HepG2 (cell line): ENCODE results near the gene GJA8. TPM values are rescaled to one million over a fixed set of nuclear protein-coding genes. Genes with fewer than 3 reads are reported as not detected.

Experiments used
- ATAC-seq: fragments of 200-7000 bp; cut with Tn5 transposase; 3 replicates; pipeline ENCODE4 v1.9.1; 2020; ENCODE audit warnings: mild to moderate bottlenecking, moderate library complexity
- BruUV-seq: library from RNA; stranded (reverse); fragments of 400-500 nt; replicated peaks from 2 replicates; lab custom pipeline; 2021; lab: Mats Ljungman, UMichigan
- CTCF ChIA-PET: fragments of 300-600 bp; formaldehyde crosslinking; extraction: SDS; loops from one replicate; lab custom pipeline; 2021; ENCODE audit warnings: low total read pairs, inconsistent platforms, low intra/inter-chr PET ratio; lab: Yijun Ruan, JAX
- POLR2A ChIA-PET: fragments of 350-600 bp; sonication (Branson Sonifier 250); formaldehyde crosslinking; loops from one replicate; lab custom pipeline; 2020; ENCODE audit warnings: antibody characterized with exemption, inconsistent platforms; lab: Yijun Ruan, JAX
- DNase-seq: peaks from one replicate; pipeline ENCODE4 v3.0.0-alpha.2; 2015; ENCODE audit warnings: low spot score
- FAIRE-seq: peaks from 3 replicates; lab custom pipeline; 2011; peaks lifted over from hg19 to GRCh38; lab: Jason Lieb, UNC
- H2AFZ ChIP-seq: one replicate; pipeline ENCODE4 v1.6.1; 2011; ENCODE audit warnings: low read length, inconsistent platforms
- H3K27ac ChIP-seq: fragments of 300-600 bp; 3 replicates; pipeline ENCODE4 v1.8.0; 2011; ENCODE audit warnings: mixed run types, mild to moderate bottlenecking, mixed read lengths, low read length, inconsistent platforms; ENCODE audit not compliant: insufficient read depth; ENCODE audit errors: extremely low read length
- H3K27me3 ChIP-seq, 2 experiments: fragments of 200-600 bp in 1 of 2; 2 replicates in 1 of 2; 3 replicates in 1 of 2; pipeline versions ENCODE4 v1.6.0 to v1.8.0; 2011; ENCODE audit warnings: low read length in 2 of 2, mild to moderate bottlenecking in 2 of 2, moderate library complexity in 2 of 2, inconsistent platforms in 1 of 2; ENCODE audit not compliant: insufficient read depth in 2 of 2, control insufficient read depth in 1 of 2
- H3K36me3 ChIP-seq, 2 experiments: fragments of 200-600 bp in 1 of 2; replicated peaks in 1 of 2; 2 replicates in 1 of 2; 3 replicates in 1 of 2; pipeline versions ENCODE4 v1.5.1 to v1.8.0; 2011; ENCODE audit warnings: low read length in 2 of 2, inconsistent platforms in 1 of 2; ENCODE audit not compliant: insufficient read depth in 2 of 2, control insufficient read depth in 1 of 2
- H3K4me1 ChIP-seq: 2 replicates; pipeline ENCODE4 v1.5.1; 2012; ENCODE audit warnings: low read length, inconsistent platforms; ENCODE audit not compliant: insufficient read depth
- H3K4me2 ChIP-seq: 2 replicates; pipeline ENCODE4 v1.6.0; 2011; ENCODE audit warnings: low read depth, low read length, inconsistent platforms
- H3K4me3 ChIP-seq, 3 experiments: fragments of 200-600 bp in 1 of 3; sonication (generic), shearing (Covaris generic) in 1 of 3; replicated peaks in 1 of 3; 2 replicates each; pipeline ENCODE4 v1.5.1; 2011 to 2016; ENCODE audit warnings: low read length in 3 of 3, inconsistent platforms in 2 of 3, low read depth in 2 of 3, mild to moderate bottlenecking in 2 of 3, control low read depth in 1 of 3, mixed read lengths in 1 of 3; ENCODE audit not compliant: insufficient read depth in 1 of 3
- H3K79me2 ChIP-seq: one replicate; pipeline ENCODE4 v1.6.1; 2011; ENCODE audit warnings: low read length, inconsistent platforms; ENCODE audit not compliant: insufficient read depth
- H3K9ac ChIP-seq: 2 replicates; pipeline ENCODE4 v1.6.0; 2011; ENCODE audit warnings: mild to moderate bottlenecking, low read depth, low read length, inconsistent platforms; ENCODE audit not compliant: insufficient read depth
- H3K9me3 ChIP-seq: 2 replicates; pipeline ENCODE4 v1.5.1; 2012; ENCODE audit warnings: mild to moderate bottlenecking, low read length
- H4K20me1 ChIP-seq: 2 replicates; pipeline ENCODE4 v1.6.0; 2011; ENCODE audit warnings: inconsistent platforms, mild to moderate bottlenecking, low read length, moderate library complexity; ENCODE audit not compliant: insufficient read depth
- ATF3 ChIP-seq: sonication (generic); formaldehyde crosslinking; IDR thresholded peaks from 2 replicates; pipeline ENCODE4 v1.4.0; 2020; ENCODE audit warnings: missing genetic modification reagents
- HOXA5 ChIP-seq: sonication (generic); formaldehyde crosslinking; IDR thresholded peaks from 2 replicates; pipeline ENCODE4 v1.4.0; 2020; ENCODE audit warnings: missing genetic modification reagents
- MTA3 ChIP-seq: sonication (generic); formaldehyde crosslinking; IDR thresholded peaks from 2 replicates; pipeline ENCODE4 v1.4.0; 2020; ENCODE audit warnings: missing genetic modification reagents
- NFYC ChIP-seq: IDR thresholded peaks from 2 replicates; pipeline ENCODE4 v1.6.1; 2016; ENCODE audit warnings: missing genetic modification reagents, missing compliant biosample characterization
- RERE ChIP-seq: IDR thresholded peaks from 2 replicates; pipeline ENCODE4 v1.6.1; 2016; ENCODE audit warnings: low read depth, missing genetic modification reagents, missing compliant biosample characterization
- SCMH1 ChIP-seq: sonication (generic); formaldehyde crosslinking; IDR thresholded peaks from 2 replicates; pipeline ENCODE4 v1.9.0; 2021; ENCODE audit warnings: missing genetic modification reagents, mild to moderate bottlenecking, borderline replicate concordance
- TRIM24 ChIP-seq: sonication (generic); formaldehyde crosslinking; IDR thresholded peaks from 2 replicates; pipeline ENCODE4 v1.8.0; 2022; ENCODE audit warnings: mild to moderate bottlenecking, missing genetic modification reagents
- ZNF784 ChIP-seq: sonication (generic); formaldehyde crosslinking; IDR thresholded peaks from 2 replicates; pipeline ENCODE4 v1.5.1; 2020; ENCODE audit warnings: missing genetic modification reagents, mild to moderate bottlenecking, borderline replicate concordance
- WGBS: methylation state at CpG from one replicate; pipeline ENCODE4 v1.1.6; 2017; ENCODE audit warnings: low lambda C conversion rate; 5-methylcytosine and 5-hydroxymethylcytosine counted together
- in situ Hi-C: cut with HindIII; loops from 2 replicates; pipeline ENCODE4 v1.10.0; 2017; ENCODE audit warnings: low pct_unique_long_range_greater_than_20kb; ENCODE audit not compliant: extremely low pct_ligation_motif_present
- intact Hi-C: fragments of 100-400 bp; cut with micrococcal nuclease; formaldehyde crosslinking; loops from one replicate; pipeline ENCODE4 v1.10.0; 2022; ENCODE audit not compliant: unreplicated experiment
- polyA plus RNA-seq, 8 experiments: library from polyadenylated mRNA; depleted of rRNA in 3 of 8; stranded (reverse) in 7 of 8; unstranded in 1 of 8; fragments of >200 nt; fragmentation: Illumina TruSeq in 4 of 8; extraction: Trizol in 4 of 8; gene quantifications; 2 replicates each; pipeline versions ENCODE4 v1.2.1 to v1.2.3, GENCODE V29; 2011 to 2016; ENCODE audit warnings: low read depth in 4 of 8, missing spikeins in 1 of 8, mixed read lengths in 1 of 8; ENCODE audit not compliant: insufficient read depth in 1 of 8
- total RNA-seq, 5 experiments: library from RNA; depleted of rRNA; stranded (reverse); fragments of >200 nt; fragmentation: Illumina TruSeq; extraction: Trizol; gene quantifications; 2 replicates each; pipeline ENCODE4 v1.2.3, GENCODE V29; 2016; ENCODE audit warnings: low read depth in 1 of 5
- TF ChIP-seq, protein P1 (sequence below): sonication (generic); formaldehyde crosslinking; IDR thresholded peaks from 2 replicates; pipeline ENCODE4 v1.4.0; 2020; ENCODE audit warnings: mild to moderate bottlenecking, missing genetic modification reagents, borderline replicate concordance
- TF ChIP-seq, protein P2 (sequence below): sonication (generic); formaldehyde crosslinking; IDR thresholded peaks from 2 replicates; pipeline ENCODE4 v1.5.0; 2020; ENCODE audit warnings: missing genetic modification reagents
- TF ChIP-seq, protein P3 (sequence below): sonication (generic); formaldehyde crosslinking; IDR thresholded peaks from 2 replicates; pipeline ENCODE4 v1.5.0; 2020; ENCODE audit warnings: missing genetic modification reagents

GJA8 gene
- total and polyA plus RNA-seq, 2 of the 13 experiments (the other 11 are each of a cell fraction or from before 2014, with no cell fraction given): not detected

DNA sequence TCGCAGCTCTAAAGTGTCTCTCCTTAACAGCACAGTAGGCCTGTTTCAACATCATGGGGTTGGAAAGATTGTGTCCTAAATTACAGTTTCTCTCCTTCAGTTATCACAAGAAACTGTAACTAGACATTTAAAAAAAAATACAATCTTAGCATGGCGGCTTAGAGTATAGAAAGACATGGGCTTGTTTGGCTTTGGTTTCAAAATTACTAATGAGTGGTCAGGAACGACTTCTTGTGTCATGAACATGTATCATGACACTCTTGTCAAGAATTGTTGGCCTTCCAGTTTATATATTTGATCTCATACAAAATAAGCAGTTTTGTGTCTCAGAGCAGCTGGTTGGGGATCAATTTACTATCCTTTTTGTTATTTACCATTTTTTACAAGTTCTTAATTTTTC is 2.1 kb downstream of the GJA8 start (continued):
- TF ChIP-seq, protein P1, sequence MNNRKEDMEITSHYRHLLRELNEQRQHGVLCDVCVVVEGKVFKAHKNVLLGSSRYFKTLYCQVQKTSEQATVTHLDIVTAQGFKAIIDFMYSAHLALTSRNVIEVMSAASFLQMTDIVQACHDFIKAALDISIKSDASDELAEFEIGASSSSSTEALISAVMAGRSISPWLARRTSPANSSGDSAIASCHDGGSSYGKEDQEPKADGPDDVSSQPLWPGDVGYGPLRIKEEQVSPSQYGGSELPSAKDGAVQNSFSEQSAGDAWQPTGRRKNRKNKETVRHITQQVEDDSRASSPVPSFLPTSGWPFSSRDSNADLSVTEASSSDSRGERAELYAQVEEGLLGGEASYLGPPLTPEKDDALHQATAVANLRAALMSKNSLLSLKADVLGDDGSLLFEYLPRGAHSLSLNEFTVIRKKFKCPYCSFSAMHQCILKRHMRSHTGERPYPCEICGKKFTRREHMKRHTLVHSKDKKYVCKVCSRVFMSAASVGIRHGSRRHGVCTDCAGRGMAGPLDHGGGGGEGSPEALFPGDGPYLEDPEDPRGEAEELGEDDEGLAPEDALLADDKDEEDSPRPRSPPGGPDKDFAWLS: no peak
- no peak for TF ChIP-seq ZNF784 (CRISPR knock-in tag)
- TF ChIP-seq SCMH1 (CRISPR knock-in tag): no peak
- no peak for TF ChIP-seq NFYC (CRISPR knock-in tag)

- no peak overlapping the region for H3K4me3 ChIP-seq
- ATAC-seq (no peak), FAIRE-seq (no peak), DNase-seq (no peak)
- no peak overlapping the region for H3K27ac ChIP-seq
- H3K27me3 ChIP-seq: peaks cover 0 to 15% of the 10 kb centered on the region in 2 experiments; a peak in 3 of 5 replicates
- H3K36me3 ChIP-seq: no peaks in the 10 kb centered on the region
- no peaks in the 10 kb centered on the region for H3K4me1 ChIP-seq
- intact Hi-C loops (no loop called here), in situ Hi-C loops (no loop called here)
- no peaks in the 10 kb centered on the region for H3K79me2 ChIP-seq
- 77% methylated on average over 29 of the region's 44 CpGs for whole genome bisulfite sequencing
- CTCF ChIA-PET: no interaction called here
- POLR2A ChIA-PET: interaction anchor here (0.6 kb wide), 1 partner anchor 11 kb away, joined by 4 read pairs; no protein-coding TSS in a partner anchor
- H3K9ac ChIP-seq: no peak overlapping the region
- no TSS peak for BruUV-seq
- H3K9me3 ChIP-seq: no peaks in the 10 kb centered on the region
- no peaks in the 10 kb centered on the region for H4K20me1 ChIP-seq
- H3K4me2 ChIP-seq: no peak overlapping the region
- H2AFZ ChIP-seq: no peak overlapping the region
- TF ChIP-seq ATF3 (CRISPR knock-in tag): no peak
- no peak for TF ChIP-seq HOXA5 (CRISPR knock-in tag)
- no peak for TF ChIP-seq RERE
- TF ChIP-seq, protein P2, sequence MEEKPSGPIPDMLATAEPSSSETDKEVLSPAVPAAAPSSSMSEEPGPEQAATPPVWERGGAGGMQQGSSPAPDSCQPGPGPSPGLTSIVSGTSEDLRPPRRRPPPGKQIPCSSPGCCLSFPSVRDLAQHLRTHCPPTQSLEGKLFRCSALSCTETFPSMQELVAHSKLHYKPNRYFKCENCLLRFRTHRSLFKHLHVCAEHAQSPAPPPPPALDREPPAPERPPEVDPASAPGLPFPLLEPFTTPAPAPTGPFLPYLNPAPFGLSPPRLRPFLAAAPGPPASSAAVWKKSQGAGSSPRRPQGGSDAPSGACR (CRISPR knock-in tag): no peak
- TF ChIP-seq, protein P3, sequence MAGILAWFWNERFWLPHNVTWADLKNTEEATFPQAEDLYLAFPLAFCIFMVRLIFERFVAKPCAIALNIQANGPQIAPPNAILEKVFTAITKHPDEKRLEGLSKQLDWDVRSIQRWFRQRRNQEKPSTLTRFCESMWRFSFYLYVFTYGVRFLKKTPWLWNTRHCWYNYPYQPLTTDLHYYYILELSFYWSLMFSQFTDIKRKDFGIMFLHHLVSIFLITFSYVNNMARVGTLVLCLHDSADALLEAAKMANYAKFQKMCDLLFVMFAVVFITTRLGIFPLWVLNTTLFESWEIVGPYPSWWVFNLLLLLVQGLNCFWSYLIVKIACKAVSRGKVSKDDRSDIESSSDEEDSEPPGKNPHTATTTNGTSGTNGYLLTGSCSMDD: no peak
- TF ChIP-seq TRIM24 (CRISPR knock-in tag): no peak
- TF ChIP-seq MTA3 (CRISPR knock-in tag): no peak
These were observed 5.4 kb downstream of the GJA8 start for GRCh38 chr1:147907786-147908509.
